ENCODE measurements around the gene MUC5B.

Gene MUC5B

GRCh38 chr11:1279674-1280055 lies 56.8 kb downstream of the MUC5B start:
- TF ChIP-seq, protein P1, sequence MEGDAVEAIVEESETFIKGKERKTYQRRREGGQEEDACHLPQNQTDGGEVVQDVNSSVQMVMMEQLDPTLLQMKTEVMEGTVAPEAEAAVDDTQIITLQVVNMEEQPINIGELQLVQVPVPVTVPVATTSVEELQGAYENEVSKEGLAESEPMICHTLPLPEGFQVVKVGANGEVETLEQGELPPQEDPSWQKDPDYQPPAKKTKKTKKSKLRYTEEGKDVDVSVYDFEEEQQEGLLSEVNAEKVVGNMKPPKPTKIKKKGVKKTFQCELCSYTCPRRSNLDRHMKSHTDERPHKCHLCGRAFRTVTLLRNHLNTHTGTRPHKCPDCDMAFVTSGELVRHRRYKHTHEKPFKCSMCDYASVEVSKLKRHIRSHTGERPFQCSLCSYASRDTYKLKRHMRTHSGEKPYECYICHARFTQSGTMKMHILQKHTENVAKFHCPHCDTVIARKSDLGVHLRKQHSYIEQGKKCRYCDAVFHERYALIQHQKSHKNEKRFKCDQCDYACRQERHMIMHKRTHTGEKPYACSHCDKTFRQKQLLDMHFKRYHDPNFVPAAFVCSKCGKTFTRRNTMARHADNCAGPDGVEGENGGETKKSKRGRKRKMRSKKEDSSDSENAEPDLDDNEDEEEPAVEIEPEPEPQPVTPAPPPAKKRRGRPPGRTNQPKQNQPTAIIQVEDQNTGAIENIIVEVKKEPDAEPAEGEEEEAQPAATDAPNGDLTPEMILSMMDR (conservative IDR thresholded peaks at IDR 0.05; ENCODE audit: low read depth, low read length) = no peak
- DNase-seq (ENCODE audit: low read depth) = no peak
- H3K4me3 ChIP-seq (ENCODE audit: low read length) = no peak overlapping the region

DNA sequence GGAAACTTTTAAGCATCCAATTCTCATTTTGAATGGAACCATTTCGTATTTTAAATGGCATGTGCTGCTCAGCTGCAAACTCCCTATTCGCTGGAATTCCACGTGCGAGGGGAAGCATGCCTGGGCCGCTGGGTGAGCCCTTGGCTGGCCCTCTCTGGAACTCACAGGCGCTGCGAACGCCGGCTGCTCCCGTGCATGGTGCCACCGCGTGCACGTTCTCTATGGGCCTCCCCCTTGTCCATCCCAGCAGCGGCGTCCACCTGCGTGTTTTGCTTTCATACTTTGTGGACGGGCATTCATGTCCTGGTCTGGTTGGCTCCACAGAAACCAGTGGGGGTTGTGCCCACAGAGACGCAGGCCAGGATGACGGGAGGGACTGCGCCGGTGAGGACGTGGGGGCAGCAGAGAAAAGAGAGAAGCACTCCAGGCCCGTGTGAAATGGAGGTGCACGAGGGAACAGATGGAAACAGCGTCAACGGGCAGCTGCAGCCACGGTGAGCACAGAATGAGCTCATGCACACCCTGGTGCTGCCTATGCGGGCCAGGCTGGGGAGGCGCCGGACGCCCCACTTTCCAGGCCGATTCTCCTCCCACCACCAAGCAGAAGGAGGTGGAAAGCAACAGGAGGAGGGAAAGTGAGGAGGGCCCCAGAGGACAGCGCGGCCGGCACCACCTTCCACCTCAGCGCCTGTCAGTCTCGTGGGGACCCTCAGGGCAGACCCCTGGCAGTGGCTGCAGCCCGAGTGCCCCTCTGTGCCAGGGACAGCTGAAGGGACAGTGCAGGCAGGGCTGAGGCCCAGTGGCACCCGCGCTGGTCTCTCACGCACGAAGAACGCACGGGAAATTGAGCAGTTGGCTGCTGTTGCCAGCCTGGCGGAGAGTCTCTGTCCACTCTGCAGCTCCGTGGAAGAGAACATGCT lies 57.5 kb downstream of the MUC5B start:
- TF ChIP-seq, protein P1 (conservative IDR thresholded peaks at IDR 0.05; ENCODE audit: low read depth, low read length) = no peak
- DNase-seq (ENCODE audit: low read depth) = no peak
- no peak overlapping the region for H3K4me3 ChIP-seq (ENCODE audit: low read length)

DNA sequence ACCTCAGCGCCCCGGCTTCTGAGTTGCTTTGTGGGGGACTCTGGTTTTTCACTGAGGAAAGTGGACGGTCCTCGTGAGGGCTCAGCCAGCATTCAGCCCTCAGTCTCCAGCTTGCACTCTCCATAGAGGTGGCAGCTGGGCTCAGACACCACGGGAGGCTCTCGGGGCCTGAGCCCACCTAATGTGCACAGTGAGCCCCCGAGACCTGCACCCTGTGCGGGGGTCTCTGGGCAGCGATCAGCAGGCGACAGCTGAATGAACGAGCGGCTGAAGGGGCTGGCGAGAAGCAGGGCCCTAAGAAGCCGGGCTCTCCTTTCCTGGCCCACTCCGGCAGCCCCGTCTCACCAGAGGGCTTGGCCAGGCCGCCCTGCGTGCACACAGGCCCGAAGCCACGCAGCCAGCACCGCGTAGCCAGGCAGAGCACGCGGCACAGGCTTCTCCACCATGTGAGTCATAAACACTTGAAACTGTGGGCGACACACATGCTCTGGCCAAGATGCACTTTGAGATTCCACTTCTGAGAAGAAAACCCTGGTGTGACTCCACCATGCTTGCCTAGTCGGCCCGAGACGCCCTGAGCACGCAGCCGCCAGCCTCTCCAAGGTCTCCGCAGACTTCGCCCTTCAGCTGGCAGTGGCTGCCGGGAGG lies 58.6 kb downstream of the MUC5B start:
- TF ChIP-seq, protein P1 (conservative IDR thresholded peaks at IDR 0.05; ENCODE audit: low read depth, low read length) = no peak
- no peak for DNase-seq (ENCODE audit: low read depth)
- no peak overlapping the region for H3K4me3 ChIP-seq (ENCODE audit: low read length)

- no peak overlapping the region for H3K4me3 ChIP-seq (ENCODE audit: low read length)
- no peak for DNase-seq (ENCODE audit: low read depth)
Observed at GRCh38 chr11:1281974-1282365, 59.1 kb downstream of the MUC5B start.

GRCh38 chr11:1283091-1283511 lies 60.2 kb downstream of the MUC5B start:
- DNase-seq (ENCODE audit: low read depth) = no peak
- no peak overlapping the region for H3K4me3 ChIP-seq (ENCODE audit: low read length)
- TF ChIP-seq, protein P1 (conservative IDR thresholded peaks at IDR 0.05; ENCODE audit: low read depth, low read length) = no peak

More at GRCh38 chr11:1281974-1282365, 59.1 kb downstream of the MUC5B start:
- TF ChIP-seq, protein P1 (conservative IDR thresholded peaks at IDR 0.05; ENCODE audit: low read depth, low read length) = no peak

DNA sequence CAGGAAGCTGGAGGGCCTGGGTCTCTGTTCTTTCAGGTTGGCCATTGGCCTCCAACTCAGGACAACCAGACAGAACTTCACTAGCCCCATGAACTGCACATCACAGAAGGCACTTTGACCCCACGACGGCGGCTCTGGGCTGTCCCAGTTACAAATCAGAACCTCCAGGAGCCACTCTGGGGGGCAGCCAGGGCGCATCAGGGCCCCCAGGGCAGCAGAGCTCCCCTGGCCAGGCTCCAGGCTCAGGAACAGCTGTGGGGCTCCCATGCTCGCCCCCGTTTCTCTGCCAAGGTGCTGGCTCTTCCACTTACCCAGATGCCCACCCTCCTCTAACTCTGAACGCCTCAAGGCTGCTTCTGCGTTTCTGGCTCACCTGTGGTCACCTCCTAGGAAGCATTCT lies 61.0 kb downstream of the MUC5B start:
- no peak for DNase-seq (ENCODE audit: low read depth)
- H3K4me3 ChIP-seq (ENCODE audit: low read length) = no peak overlapping the region
- TF ChIP-seq, protein P1 (conservative IDR thresholded peaks at IDR 0.05; ENCODE audit: low read depth, low read length) = no peak

All from retinal pigment epithelial cell (primary cell).